ENCODE results near the gene B4GALNT2.

Gene B4GALNT2

DNA sequence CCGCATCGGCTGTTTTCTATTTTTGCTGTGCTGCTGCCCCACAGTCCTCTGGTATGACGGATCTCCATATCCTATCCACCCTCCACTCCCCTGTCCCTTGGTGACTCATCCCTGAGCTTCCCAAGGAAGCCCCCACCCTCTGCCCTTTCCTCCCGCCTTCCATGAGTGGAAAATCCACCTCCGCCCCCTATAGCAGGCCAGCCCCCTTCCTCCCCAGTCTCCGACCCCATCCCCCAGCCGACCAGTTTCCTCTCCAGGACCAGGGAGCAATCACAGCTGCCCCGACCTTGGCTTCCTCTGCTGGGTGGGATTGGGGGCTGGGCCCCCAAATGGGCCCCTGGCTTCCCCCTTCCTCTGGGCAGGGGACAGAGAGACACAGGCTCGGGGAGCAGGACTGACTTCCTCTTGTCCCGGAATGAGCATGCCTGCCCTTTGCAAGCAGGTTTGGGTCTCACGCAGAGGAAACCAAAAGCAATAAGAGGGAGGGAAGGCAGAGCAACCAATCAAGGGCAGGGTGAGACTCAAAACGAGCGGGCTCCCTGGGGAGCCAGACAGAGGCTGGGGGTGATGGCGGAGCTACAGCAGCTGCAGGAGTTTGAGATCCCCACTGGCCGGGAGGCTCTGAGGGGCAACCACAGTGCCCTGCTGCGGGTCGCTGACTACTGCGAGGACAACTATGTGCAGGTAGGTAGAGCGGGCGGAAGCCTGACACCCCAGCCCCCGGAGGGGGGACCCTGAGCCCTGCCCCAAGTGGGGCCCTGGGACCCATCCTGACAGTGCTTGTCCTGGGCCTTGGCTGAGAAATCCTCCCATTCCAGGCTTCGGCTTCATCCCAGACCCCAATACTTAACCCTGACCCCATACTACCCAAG is 77.8 kb downstream of the B4GALNT2 start, which contains the start of the genes ABI3 and GNGT2:
Gene ABI3, plus strand, starts transcription at position 550 of the 872 bp plus-strand sequence. Its CDS starts 18 bp downstream, at position 568.
Gene GNGT2, minus strand, starts transcription at position 417 of the 872 bp plus-strand sequence. CDS start 3,152 bp downstream, outside the sequence.
- peak; percentile 34 for DNase-seq (ENCODE audit: low spot score)

DNA sequence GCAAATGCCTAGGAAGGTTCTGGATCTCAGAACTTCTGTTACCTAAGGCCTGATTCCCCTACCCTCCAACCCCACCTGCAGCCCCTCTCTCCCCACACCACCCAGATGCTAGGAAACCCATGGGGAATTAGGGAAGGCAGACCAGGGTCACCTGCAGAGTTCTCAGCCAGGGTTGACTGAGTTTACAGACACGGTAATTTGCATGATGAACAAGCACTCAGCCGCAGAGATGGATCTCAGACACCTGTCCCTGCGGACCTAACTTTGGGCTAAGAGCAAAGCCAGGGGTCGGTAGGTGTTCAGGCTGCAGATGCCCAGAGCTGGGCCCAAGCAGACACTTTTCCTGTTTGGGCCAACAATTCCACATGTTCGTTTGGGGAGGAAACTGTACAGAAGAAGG is 80.8 kb downstream of the B4GALNT2 start:
- DNase-seq (ENCODE audit: low spot score): no peak

DNA sequence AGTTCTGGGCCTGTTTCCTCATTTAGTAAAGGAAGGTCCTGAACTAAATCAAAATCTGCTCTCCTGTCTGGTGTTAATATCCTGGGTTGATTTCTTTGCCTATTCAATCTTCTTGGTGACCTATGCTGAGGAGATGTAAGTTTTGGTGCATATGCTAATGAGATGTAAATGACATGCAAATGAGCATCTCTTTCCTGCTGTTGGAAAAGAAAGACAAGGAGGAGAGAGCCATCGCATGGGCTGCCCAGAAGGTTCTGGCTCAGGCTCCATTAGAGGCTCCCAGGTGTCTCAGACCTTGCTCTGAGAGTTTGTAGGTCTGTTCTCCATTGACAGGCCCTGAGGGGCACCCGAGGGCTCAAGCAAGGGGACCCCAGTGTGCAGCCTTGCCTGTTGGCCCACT is 81.3 kb downstream of the B4GALNT2 start:
- DNase-seq (ENCODE audit: low spot score): no peak

DNA sequence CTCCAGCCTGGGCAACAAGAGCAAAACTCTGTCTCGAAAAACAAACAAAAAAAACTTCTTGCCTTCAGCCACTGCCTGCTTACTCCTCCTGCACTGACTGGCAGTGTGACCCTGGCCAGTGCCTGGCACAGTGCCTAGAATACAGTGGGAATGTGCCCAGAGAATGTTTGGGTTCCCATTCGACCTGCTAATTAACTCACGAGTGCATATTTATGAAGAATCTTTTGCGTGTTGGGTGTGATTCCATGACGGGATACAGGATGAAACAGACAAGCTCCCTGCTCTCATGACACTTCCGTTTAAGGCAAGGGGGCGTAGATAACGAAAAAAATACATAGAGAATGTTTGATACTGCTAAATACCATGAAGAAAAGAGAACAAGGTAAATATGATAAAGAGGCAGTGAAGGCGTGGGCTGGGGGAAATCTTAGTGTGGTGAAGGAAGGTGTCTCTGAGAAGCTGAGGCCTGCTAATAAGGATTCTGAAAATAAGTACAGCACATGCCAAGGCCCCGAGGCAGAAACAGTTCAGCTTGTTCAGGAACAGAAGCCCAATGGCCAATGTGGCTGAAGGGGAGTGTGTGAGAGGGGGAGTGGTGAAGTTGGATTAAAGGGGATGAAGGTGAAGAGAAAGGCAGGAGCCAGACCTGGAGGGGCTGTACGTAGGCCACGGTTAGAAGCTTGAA is 82.2 kb downstream of the B4GALNT2 start:
- DNase-seq (ENCODE audit: low spot score): no peak

DNA sequence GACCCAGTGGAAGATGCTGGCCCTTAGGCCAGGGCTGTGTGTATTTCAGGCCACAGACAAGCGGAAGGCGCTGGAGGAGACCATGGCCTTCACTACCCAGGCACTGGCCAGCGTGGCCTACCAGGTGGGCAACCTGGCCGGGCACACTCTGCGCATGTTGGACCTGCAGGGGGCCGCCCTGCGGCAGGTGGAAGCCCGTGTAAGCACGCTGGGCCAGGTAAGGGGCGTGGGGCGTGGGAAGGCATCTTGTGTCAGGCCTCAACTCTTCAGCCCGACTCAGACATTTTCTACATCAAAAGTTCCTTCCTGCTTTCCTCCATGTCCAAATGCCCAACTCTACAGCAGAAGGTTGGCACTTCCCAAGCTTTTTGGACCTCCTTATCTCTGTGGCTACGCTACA is 83.9 kb downstream of the B4GALNT2 start:
- DNase-seq (ENCODE audit: low spot score): no peak

DNA sequence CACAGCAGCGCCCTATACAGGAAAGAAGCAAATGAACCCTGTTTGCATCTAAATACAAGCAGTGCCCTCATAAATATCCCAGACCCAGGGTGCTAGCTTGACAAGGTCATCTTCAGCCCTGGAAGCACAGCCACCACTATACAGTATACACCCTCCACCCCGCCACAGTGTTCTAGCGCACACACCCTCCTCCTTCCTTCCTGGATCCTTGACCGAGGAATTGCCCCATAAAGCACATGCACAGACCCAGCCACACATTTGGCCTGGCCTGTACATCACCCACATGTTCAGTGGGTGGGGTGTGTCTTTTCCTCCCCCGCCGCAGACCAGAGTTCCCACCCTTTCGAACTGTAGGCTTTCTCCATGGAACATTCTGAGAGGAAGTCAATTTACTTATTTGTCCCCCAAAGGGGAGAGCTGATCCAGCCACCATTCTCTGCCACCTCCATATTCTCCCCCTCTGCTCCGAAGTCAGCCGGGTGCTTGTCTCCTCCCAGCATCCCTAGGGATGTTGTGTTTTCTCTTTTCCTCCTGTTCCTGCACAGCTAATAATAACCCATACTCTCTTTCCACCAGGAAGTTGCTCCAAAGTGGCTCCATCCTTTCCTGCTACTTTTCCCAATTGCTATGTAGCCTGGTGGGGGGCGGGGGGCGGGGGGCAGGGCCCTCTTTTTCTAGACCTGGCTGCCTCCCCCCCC is 84.5 kb downstream of the B4GALNT2 start:
- DNase-seq (ENCODE audit: low spot score): no peak

DNA sequence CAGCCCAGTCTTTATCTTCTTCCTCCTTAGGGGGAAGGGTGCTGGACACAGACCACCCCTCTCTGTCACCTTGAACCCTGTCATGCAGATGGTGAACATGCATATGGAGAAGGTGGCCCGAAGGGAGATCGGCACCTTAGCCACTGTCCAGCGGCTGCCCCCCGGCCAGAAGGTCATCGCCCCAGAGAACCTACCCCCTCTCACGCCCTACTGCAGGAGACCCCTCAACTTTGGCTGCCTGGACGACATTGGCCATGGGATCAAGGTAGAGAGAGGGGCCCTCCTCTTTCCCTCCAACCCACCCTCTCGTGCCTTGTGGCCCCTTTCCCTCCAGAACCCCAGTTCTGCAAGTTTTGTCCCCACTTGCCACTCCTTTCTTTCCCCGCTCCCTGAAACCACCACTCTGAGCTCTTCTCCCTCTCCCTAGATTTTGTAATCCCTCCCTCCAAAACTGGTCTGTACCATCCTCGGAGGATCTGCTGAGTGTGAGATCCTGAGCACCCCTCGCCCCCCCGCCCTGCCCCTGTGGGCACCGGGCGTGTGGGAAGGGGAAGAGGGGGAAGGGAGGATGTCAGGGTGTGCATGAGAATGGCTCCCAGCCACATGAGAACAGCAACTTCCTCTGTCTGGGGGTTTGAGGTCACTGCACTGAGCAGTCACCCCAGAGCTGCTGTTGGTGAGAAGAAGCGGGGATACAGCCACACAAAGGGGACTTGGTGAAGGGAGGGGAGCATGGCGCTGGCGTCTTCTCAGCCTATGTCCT is 85.3 kb downstream of the B4GALNT2 start:
- DNase-seq (ENCODE audit: low spot score): peak; percentile 50

DNA sequence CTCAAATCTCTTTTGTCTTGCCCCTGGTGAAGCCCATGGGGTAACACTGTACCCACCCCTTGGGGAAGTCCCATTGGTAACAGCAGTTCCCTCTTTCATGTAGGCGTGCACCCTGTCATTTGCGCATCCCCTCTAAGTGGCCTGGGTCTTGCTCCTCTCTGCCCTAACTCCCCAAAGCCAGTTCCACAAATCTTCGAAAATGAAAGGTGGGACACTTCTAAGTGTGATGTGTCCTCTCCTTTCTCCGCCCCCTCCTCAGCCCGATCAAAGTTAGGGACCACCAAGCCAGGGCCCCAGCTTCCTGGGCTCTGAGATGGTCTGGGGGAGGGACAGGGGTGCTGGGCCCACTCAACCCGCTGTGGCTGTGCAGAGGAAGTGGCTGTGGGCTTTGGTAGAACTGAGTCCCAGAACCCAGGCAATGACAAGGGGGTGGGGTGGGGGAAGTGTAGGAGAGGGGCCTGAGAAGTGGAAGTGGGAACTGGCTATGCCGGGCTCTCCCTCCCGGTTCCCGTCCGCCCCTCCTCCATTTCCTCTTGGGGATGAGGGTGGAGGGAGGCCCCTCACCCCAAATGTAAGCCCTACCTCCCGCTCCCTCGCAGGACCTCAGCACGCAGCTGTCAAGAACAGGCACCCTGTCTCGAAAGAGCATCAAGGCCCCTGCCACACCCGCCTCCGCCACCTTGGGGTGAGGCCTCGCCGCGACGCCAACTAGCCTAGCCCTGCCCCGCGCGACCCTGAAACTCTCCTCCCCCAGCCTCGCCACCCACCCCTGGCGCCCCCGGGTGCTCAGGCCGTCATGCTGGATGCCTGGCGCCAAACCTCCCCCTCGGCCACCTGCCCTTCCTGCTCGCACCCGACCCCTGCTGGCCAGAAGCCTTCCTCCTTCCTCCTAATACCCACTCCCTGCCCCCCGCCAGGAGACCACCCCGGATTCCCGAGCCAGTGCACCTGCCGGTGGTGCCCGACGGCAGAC is 86.7 kb downstream of the B4GALNT2 start:
- DNase-seq (ENCODE audit: low spot score): no peak

DNA sequence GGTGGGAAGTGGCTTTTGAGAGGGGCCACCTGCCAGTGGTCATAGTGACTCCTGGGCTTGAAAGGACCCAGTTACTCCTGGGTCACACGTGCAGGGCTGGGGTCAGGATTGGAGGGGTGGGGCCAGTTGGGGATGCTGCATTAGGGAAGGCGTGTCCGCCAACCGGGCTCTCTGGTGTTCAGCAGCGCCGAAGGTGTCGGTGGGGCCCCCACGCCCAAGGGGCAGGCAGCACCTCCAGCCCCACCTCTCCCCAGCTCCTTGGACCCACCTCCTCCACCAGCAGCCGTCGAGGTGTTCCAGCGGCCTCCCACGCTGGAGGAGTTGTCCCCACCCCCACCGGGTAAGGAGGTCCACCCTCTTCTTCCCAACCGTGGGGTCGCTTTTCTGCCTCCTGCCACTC is 87.4 kb downstream of the B4GALNT2 start:
- no peak for DNase-seq (ENCODE audit: low spot score)

DNA sequence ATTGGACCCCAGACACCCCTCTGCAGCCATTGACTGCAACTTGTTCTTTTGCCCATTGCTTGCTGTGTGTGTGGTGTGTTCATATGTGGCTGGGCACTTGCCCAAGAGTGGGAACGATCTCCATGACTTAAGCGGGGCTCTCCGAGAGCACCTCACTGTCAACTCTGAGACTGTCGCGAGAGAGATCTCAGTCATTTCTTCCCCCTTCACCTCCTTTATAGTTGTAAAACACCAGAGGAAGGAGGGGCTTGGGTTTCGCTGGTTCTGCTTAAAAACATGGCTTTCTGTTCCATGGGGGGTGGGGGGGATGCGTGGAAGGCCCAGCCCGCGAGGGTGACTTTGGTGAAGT is 90.6 kb downstream of the B4GALNT2 start:
- no peak for DNase-seq (ENCODE audit: low spot score)

DNA sequence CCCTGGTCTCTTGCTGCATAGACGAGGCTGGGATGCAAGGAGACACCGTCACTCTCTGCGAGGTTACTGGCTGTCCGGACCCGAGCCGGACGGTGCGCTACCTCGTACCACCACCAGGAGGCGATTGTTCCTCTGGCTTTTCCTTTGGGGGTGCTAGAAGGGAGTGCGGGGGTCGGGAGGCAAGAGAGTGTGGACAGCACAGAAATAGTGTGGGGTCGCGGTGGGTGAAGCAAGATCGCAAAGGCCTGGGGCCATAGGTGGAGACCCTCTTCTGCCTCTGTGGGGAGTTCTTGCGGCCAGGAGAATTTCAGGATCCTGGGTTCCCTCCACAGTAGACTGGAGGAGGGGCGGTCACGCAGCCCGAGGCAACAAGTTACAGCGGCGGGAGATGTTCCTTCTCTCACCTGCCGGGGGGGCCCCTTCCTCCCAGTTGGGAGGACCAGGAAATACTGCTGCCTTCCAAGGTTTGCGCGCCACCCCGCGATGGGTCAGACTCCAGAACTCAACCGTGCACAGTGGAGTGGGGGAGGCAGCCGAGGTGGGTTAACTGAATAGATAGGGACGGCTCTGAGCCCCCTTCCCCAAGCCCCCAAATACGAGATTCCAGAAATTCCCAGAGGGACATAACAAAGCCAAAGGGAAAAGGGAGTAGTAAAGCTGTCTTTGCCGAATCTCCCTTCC is 91.1 kb downstream of the B4GALNT2 start:
- DNase-seq (ENCODE audit: low spot score): no peak

DNA sequence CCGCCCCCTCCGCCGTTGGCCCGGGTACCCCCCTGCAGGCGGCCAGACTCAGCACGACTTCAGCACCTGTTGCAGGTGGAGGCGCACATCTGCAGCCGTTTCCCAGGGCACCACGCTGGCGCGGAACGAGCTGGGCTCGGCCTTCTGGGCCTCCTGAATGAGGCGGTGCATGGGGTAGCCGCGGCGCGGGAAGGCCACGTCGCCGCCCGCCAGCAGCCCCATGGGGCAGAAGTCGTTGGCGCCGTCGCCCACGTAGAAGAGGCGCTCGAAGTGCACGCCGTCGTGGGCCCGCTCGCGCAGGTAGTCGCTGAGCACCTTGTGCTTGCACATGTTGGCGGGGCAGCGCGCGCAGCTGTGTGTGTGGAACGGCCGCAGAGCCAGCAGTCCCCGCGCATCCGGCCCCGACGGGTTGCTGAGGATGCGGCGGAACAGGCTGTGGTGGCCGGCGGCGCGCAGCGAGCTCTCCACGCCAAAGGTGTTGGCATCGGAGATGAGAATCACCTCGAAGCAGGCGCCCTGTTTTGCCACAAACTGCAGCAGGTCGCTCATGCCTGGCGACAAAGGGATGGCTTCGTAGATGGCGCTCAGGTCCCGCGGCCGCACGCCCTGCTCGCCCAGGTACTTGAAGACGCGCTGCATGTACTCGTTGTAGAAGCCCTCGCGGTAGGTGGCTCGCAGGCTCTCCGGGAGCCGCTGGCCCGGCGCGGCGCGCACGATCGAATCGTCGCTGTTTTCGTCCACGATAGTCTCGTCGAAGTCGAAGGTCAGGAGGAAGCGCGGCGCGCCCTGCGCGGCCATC is 91.8 kb downstream of the B4GALNT2 start:
- no peak for DNase-seq (ENCODE audit: low spot score)

DNA sequence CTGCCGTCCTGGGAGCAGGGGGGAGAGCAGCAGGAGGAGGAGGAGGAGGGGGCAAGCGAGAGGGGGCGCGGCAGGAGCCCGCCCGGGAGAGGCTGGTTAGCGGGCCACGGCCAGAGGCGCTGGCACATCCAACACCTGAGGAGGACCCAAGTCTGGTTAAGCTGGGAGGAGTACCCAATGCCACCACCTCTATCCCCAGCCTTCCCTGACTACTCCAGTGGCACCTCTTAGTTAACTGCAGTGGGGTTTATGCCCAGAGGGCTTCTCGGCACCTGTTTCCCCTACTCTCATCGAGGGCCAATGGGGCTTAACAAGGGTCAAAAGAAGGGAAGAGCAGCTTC is 92.4 kb downstream of the B4GALNT2 start:
- DNase-seq (ENCODE audit: low spot score): no peak

DNA sequence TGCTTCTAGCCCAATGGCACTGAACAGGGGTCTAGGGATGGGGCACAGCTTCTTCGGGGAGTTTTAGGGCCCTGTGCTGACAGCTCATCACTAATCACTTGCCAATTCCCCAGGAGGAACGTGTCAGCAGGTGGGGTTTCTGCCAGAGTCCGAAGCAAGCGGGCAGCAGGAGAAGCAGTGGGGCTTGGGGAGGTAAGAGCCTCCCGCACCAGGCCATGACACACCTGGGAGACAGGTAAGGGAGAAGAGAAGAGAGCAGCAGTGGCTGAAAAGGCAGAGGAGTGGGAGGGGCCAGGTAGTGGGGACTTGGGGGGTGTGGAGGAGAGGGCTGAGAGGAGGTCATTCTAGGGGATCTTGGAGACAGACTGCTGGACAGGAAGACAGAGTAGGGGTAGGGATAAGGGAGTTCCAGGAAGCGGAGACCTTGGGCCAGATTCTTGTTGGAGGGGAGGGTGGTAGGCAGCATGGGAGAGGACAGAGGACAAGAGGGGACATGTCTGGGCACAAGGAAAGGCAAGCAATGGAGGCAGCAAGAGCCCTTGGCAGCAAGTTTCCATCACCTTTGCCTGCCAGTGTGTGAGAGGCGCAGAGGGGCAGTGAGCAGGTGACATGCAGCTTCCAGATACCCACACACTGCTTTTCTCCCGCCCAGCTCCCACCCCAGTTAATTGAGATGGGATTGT is 93.1 kb downstream of the B4GALNT2 start:
- DNase-seq (ENCODE audit: low spot score): no peak
